Dedifferentiated amniotic fluid mesenchymal stem cell (primary cell): ENCODE data around the gene RPS2.
A peak's percentile ranks its signal among the peaks of the same experiment; 100 is the strongest.
"Not testable (repeated sequence)": the region's sequence is repeated elsewhere in the genome, so short reads cannot be mapped to it uniquely, and the experiment has no call there.

Experiments
- DNase-seq: peaks from one replicate; pipeline ENCODE4 v3.0.0-alpha.2; 2016; ENCODE audit errors: extremely low spot score

RPS2 gene

GRCh38 chr16:1962161-1963153, 2.2 kb downstream of the RPS2 start:
- not testable (repeated sequence) for DNase-seq

GRCh38 chr16:1961651-1962067, 3.0 kb downstream of the RPS2 start:
- no peak for DNase-seq

DNA sequence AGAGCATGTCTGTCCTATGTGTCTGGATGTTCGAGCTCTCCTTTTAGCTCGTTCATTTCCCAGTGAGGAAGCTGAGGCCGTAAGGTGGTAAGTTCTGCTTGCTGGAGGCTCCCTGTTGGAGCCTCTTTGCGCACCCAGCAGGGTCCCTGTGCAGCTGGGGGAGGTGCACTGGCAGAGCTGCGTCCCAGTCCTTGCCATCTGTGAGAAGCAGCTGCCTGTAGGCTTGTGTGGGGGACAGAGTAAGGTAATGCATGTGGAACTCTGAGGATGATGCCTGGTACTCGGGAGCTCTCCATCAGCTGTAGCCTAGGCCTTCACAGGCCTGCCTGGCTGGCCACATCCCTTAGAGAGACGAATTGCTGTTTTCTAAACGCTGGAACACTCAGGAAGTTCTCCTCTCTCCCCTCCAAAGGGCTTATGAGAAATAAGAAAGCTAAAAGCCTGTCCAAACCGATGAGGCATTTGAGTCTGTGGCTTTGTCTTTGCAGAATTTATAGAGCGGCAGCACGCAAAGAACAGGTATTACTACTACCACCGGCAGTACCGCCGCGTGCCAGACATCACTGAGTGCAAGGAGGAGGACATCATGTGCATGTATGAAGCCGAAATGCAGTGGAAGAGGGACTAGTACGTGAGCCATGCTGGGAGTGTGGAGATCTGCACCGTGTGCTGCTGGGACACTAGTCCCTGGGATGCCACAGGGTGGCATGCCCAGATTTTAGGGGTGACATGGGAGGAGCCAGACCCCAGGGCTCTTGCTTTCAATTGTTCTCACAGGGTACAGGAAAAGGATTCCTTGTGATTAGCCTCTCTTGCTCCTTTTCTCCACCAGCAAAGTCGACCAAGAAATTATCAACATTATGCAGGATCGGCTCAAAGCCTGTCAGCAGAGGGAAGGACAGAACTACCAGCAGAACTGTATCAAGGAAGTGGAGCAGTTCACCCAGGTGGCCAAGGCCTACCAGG, 3.7 kb downstream of the RPS2 start:
- DNase-seq: no peak

- DNase-seq: peak; percentile 76
Observed at GRCh38 chr16:1959269-1960039, 5.2 kb downstream of the RPS2 start, which contains the start of gene NDUFB10. NDUFB10 (plus strand) TSS chr16:1959538; CDS start chr16:1959625, 87 bp downstream.

GRCh38 chr16:1958715-1959268, 5.8 kb downstream of the RPS2 start:
- no peak for DNase-seq

- not testable (repeated sequence) for DNase-seq
Observed at GRCh38 chr16:1958143-1958491, 6.5 kb downstream of the RPS2 start.

- DNase-seq: not testable (repeated sequence)
Observed at GRCh38 chr16:1957434-1958142, 7.0 kb downstream of the RPS2 start.

GRCh38 chr16:1953734-1954133, 10.9 kb downstream of the RPS2 start:
- DNase-seq: no peak

GRCh38 chr16:1950559-1950958, 14.1 kb downstream of the RPS2 start:
- no peak for DNase-seq

DNA sequence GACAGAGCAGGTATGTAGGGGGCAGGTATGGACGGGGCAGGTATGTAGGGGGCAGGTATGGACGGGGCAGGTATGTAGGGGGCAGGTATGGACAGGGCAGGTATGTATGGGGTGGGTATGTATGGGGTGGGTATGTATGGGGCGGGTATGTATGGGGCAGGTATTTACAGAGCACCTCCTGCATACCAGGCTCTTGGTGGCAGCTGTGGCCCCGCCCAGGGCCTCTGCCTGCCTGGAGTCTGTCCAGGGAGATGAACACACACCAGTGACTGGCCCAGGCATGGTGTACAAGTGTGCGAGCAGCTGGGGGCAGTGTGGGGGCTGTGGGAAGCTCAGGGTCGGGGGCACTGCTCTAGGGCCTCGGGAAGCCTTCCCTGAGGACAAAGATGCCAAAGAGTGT, 14.6 kb downstream of the RPS2 start:
- DNase-seq: no peak

DNA sequence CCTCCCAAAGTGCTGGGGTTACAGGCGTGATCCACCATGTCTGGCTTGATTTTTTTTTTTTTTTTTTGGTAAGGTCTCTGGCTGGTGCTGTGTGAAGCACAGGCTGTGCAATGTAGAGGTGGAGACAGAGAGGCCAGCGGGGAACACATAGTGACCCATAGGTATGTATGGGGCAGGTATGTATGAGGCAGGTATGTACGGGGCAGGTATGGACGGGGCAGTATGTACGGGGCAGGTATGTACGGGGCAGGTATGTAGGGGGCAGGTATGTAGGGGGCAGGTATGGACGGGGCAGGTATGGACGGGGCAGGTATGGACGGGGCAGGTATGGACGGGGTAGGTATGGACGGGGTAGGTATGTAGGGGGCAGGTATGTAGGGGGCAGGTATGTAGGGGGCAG, 15.1 kb downstream of the RPS2 start:
- DNase-seq: no peak

- DNase-seq: no peak
Observed at GRCh38 chr16:1947369-1947670, 17.3 kb downstream of the RPS2 start.

- no peak for DNase-seq
Observed at GRCh38 chr16:1946495-1947368, 17.9 kb downstream of the RPS2 start.

- DNase-seq: no peak
Observed at GRCh38 chr16:1945559-1946391, 18.9 kb downstream of the RPS2 start.

- DNase-seq: no peak
Observed at GRCh38 chr16:1944612-1945199, 19.9 kb downstream of the RPS2 start.

DNA sequence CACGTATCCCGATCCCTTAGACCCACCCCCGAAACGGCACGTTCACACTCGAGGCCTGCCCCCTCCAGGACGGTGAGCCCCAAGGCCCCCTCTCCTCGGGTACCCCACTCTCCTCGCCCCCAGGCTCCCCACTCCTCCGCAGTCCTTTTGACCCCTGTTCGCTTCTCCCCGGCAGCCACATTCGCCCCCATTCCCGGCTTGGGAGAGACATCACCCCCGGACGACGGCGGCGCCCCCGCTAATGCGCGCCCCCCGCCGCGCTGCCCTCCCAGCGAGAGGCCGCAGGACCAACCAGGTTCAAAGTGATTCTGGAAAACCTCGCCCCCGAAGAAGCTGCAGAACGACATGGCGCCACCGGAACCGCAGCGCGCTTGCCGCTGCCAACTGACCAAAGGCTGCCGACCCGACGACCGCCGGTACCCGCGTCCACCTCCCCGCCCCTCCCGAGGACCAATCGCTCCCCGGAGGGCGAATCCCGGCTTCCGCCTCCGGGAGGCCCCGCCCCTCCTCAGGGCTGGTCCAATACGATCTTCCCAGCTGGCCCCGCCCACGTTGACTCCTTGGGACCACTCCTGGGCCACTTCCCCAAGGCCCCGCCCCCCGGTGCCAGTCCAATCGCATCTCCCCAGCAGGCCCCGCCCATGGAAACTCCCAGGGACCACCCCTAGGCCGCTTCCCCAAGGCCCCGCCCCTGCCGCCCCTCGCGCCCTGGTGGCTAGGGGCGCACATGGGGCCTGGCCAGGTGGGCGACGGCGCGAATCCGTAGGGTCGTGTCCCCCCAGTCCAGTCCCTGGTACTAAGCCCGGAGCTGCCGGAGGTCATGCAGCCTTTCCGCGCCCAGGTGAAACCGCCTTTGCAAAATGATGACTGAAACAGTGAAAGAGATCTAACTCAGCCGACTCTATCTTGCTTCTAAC, 21.6 kb downstream of the RPS2 start, which contains the start of gene MSRB1:
MSRB1 (minus strand) TSS at position 390 of the 917 bp plus-strand sequence; CDS start at position 347, 43 bp downstream.
- peak; percentile 98 for DNase-seq
